Measurements from ENCODE around the gene KCNG2. TPM values are rescaled to one million over a fixed set of nuclear protein-coding genes. Genes with fewer than 3 reads are reported as not detected.
A peak's percentile ranks its signal among the peaks of the same experiment; 100 is the strongest.

The KCNG2 gene
- total and polyA plus RNA-seq, 4 donors: 0.03 to 0.23 (median 0.08) TPM; not detected in 1

GRCh38 chr18:79902075-79902474 lies 104.3 kb downstream of the KCNG2 start (continued):
- TF ChIP-seq, protein P1, sequence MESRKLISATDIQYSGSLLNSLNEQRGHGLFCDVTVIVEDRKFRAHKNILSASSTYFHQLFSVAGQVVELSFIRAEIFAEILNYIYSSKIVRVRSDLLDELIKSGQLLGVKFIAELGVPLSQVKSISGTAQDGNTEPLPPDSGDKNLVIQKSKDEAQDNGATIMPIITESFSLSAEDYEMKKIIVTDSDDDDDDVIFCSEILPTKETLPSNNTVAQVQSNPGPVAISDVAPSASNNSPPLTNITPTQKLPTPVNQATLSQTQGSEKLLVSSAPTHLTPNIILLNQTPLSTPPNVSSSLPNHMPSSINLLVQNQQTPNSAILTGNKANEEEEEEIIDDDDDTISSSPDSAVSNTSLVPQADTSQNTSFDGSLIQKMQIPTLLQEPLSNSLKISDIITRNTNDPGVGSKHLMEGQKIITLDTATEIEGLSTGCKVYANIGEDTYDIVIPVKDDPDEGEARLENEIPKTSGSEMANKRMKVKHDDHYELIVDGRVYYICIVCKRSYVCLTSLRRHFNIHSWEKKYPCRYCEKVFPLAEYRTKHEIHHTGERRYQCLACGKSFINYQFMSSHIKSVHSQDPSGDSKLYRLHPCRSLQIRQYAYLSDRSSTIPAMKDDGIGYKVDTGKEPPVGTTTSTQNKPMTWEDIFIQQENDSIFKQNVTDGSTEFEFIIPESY (IDR thresholded peaks at IDR 0.05): no peak
- TF ChIP-seq EGR1 (IDR thresholded peaks at IDR 0.05; ENCODE audit: low read depth in 2 of 2) (no peak), HNF4G (IDR thresholded peaks at IDR 0.05) (no peak), RAD21 (IDR thresholded peaks at IDR 0.05) (no peak), FOXA2 (IDR thresholded peaks at IDR 0.05) (no peak), HNF4A (conservative IDR thresholded peaks at IDR 0.05) (no peak)

GRCh38 chr18:79902640-79903039 lies 104.9 kb downstream of the KCNG2 start:
- 93% methylated on average over 20 of the region's 20 CpGs for WGBS
- Histone ChIP-seq H3K36me3 (ENCODE audit: control insufficient read depth in 4 of 4, insufficient read depth in 3 of 4, low read depth in 1 of 4, low read length in 3 of 4) (peaks cover 9 to 15% (median 12%) of the 10 kb centered on the region in 4 donors), H3K27ac (ENCODE audit: low read depth in 1 of 2, low read length in 2 of 2) (no peak overlapping the region), H3K27me3 (ENCODE audit: control insufficient read depth in 4 of 4, insufficient read depth in 4 of 4, low read length in 3 of 4) (no peaks in the 10 kb centered on the region), H3K9me3 (ENCODE audit: control insufficient read depth in 4 of 4, low read length in 3 of 4) (peaks cover 0 to 15% (median 9%) of the 10 kb centered on the region in 4 donors), H3K9ac (ENCODE audit: low read depth in 1 of 2, low read length in 2 of 2) (no peak overlapping the region), H3K4me1 (ENCODE audit: control insufficient read depth in 4 of 4, insufficient read depth in 4 of 4, low read length in 3 of 4) (peaks cover 0 to 4% (median 0%) of the 10 kb centered on the region in 4 donors), H3K4me3 (ENCODE audit: low read depth in 1 of 3, low read length in 3 of 3) (no peak overlapping the region)
- no peak for TF ChIP-seq GABPA (IDR thresholded peaks at IDR 0.05 in 1 of 2, conservative IDR thresholded peaks at IDR 0.05 in 1 of 2)
- TF ChIP-seq RXRA (IDR thresholded peaks at IDR 0.05): no peak
- TF ChIP-seq EGR1 (IDR thresholded peaks at IDR 0.05; ENCODE audit: low read depth in 2 of 2): no peak
- TF ChIP-seq SP1 (IDR thresholded peaks at IDR 0.05): no peak
- TF ChIP-seq HNF4G (IDR thresholded peaks at IDR 0.05): no peak
- no peak for TF ChIP-seq CTCF (IDR thresholded peaks at IDR 0.05; ENCODE audit: low read depth, low read length, missing input control)
- TF ChIP-seq MAX (IDR thresholded peaks at IDR 0.05): no peak
- no peak for TF ChIP-seq HNF4A (conservative IDR thresholded peaks at IDR 0.05)
- no peak for TF ChIP-seq REST (IDR thresholded peaks at IDR 0.05)
- TF ChIP-seq TAF1 (conservative IDR thresholded peaks at IDR 0.05): no peak
- TF ChIP-seq, protein P2, sequence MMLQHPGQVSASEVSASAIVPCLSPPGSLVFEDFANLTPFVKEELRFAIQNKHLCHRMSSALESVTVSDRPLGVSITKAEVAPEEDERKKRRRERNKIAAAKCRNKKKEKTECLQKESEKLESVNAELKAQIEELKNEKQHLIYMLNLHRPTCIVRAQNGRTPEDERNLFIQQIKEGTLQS (IDR thresholded peaks at IDR 0.05): no peak
- no peak for TF ChIP-seq YY1 (IDR thresholded peaks at IDR 0.05)
- TF ChIP-seq FOXA2 (IDR thresholded peaks at IDR 0.05): no peak
- no peak for TF ChIP-seq RAD21 (IDR thresholded peaks at IDR 0.05)
- peak; percentile 27 for DNase-seq (ENCODE audit: low spot score)

Measured in liver (tissue), 9 donors.